Measurements from ENCODE around the gene APBA2.

APBA2 gene

DNA sequence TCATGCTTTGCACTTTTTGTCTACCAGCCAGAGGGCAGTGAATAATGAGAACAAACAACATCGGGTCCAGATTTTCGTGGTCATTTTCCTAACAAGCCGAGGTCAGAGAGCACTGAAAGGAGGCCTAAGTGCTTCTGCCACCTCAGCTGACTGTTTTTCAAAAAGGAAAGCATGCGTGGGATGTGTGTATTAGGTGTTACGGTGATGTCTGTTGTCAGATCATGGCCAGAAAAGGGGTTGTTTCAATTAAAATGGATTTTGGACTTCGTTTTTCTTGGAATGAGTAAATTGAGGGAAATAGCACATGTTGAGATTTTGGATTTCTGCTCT is 99.5 kb downstream of the APBA2 start:
- TF ChIP-seq, protein P1, sequence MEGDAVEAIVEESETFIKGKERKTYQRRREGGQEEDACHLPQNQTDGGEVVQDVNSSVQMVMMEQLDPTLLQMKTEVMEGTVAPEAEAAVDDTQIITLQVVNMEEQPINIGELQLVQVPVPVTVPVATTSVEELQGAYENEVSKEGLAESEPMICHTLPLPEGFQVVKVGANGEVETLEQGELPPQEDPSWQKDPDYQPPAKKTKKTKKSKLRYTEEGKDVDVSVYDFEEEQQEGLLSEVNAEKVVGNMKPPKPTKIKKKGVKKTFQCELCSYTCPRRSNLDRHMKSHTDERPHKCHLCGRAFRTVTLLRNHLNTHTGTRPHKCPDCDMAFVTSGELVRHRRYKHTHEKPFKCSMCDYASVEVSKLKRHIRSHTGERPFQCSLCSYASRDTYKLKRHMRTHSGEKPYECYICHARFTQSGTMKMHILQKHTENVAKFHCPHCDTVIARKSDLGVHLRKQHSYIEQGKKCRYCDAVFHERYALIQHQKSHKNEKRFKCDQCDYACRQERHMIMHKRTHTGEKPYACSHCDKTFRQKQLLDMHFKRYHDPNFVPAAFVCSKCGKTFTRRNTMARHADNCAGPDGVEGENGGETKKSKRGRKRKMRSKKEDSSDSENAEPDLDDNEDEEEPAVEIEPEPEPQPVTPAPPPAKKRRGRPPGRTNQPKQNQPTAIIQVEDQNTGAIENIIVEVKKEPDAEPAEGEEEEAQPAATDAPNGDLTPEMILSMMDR (IDR thresholded peaks at IDR 0.05; ENCODE audit: low read depth, low read length, missing control alignments), result no peak
- no peak overlapping the region for H3K4me3 ChIP-seq (ENCODE audit: low read depth, low read length)
- no peak for DNase-seq (ENCODE audit: low read depth)
- in situ Hi-C loops (cut with HindIII; ENCODE audit: low sequenced_read_pairs), result no loop called here

DNA sequence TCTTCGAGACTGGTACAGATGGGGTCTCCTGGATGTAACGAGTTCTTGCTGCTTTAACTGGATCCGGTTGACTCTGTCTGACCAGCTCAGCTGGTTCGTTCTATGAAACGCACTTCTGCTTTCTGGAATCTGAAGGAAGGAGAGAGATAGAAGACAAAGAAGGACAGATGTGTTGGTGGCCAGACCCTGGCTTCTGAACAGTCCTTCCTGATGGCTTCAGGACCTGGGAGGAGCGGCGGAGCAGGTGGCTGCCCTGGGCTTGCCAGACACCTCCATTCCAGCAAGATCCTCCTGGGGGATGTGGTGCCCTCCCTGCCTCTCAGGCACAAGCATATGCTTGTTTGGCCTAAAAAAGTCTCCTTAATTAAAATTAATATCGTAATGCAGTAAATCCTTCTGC is 99.9 kb downstream of the APBA2 start:
- H3K4me3 ChIP-seq (ENCODE audit: low read depth, low read length), result no peak overlapping the region
- in situ Hi-C loops (cut with HindIII; ENCODE audit: low sequenced_read_pairs), result no loop called here
- DNase-seq (ENCODE audit: low read depth), result no peak
- TF ChIP-seq, protein P1 (IDR thresholded peaks at IDR 0.05; ENCODE audit: low read depth, low read length, missing control alignments), result no peak

DNA sequence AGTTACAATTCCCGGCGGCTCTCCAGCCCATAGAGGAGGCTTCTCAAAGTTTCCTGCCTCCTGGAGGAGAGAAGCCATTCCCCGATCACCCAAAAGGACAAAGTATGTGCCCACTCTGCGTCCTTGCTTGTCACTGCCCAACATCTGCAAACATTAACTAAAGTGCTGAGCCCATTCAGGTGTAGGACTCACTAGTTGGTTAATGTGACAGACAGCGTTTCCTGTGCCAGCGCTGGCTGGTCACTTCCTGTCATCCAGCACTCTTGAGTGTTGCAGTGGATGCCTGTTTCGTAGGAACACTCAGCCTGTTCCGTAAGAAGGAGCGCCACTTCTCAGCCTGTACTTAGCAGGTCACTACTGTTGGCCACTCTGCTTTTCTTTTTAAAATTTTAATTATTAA is 100.3 kb downstream of the APBA2 start:
- no peak for DNase-seq (ENCODE audit: low read depth)

DNA sequence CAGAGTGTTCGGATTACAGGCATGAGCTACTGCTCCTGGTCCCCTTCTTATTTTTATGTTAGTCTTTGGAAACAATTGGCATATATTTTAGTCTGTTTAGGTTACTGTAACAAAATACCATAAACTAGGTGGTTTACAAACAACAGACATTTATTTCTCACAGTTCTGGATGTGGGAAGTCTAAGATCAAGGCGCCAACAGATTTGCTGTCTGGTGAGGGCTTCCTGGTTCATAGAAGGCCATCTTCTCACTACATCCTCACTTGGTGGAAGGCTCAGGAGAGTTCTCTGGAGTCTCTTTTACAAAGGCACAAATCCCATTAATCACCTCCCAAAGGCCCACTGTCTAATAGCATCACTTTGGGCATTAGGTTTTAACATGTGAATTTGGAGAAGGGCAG is 101.0 kb downstream of the APBA2 start:
- in situ Hi-C loops (cut with HindIII; ENCODE audit: low sequenced_read_pairs), result no loop called here
- no peak for DNase-seq (ENCODE audit: low read depth)
- TF ChIP-seq, protein P1 (IDR thresholded peaks at IDR 0.05; ENCODE audit: low read depth, low read length, missing control alignments), result no peak
- H3K4me3 ChIP-seq (ENCODE audit: low read depth, low read length), result no peak overlapping the region

More for the DNA sequence above, 100.3 kb downstream of the APBA2 start:
- in situ Hi-C loops (cut with HindIII; ENCODE audit: low sequenced_read_pairs), result no loop called here
- no peak overlapping the region for H3K4me3 ChIP-seq (ENCODE audit: low read depth, low read length)
- TF ChIP-seq, protein P1 (IDR thresholded peaks at IDR 0.05; ENCODE audit: low read depth, low read length, missing control alignments), result no peak

DNA sequence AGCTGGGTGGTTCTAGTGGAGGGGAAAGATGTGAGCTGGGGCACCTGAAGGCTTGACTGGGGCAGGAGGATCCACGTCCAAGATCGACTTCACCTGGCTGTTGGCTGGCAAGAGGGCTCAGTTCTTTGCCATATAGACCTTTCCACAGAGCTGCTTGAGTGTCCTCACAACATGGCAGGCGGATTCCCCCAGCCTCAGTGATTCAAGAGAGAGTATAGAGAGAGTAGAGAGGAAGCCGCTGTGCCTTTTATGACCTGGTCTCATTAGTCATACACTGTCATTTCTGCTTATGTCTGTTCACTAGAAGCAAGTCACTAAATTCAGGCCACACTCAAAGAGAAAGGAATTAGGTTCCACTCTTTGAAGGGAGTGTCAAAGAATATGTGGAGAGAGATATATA is 101.6 kb downstream of the APBA2 start:
- no peak for DNase-seq (ENCODE audit: low read depth)
- no peak overlapping the region for H3K4me3 ChIP-seq (ENCODE audit: low read depth, low read length)
- TF ChIP-seq, protein P1 (IDR thresholded peaks at IDR 0.05; ENCODE audit: low read depth, low read length, missing control alignments), result no peak
- in situ Hi-C loops (cut with HindIII; ENCODE audit: low sequenced_read_pairs), result no loop called here

DNA sequence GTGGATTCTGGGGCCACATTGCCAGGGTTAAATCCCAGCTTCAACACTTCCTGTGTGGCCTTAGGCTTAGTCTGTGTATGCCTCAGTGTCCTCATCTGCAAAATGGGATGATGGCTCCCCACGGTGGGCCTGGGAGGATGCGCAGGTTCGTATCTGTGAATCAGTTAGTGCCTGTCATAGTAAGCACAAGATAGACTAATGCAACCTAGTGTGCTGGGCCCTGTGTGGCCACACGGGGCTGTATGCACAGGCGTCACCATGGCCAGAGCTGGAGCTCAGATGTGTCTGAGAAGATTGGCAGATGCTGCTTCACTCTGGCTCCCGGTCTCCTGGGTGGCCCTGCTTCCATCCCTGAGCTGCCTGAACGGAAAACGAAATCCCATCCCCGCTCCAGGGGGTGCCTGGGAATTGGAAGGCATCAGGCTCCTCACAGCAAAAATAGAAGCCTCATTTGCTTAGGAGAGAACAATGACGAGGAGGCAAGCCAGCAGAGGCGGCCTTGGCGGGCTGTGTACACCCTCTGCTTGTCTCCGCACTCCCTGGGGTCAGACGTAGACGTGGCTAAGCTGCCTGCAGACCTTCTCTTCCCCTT is 103.6 kb downstream of the APBA2 start:
- H3K4me3 ChIP-seq (ENCODE audit: low read depth, low read length), result no peak overlapping the region
- TF ChIP-seq, protein P1 (IDR thresholded peaks at IDR 0.05; ENCODE audit: low read depth, low read length, missing control alignments), result peak; percentile 41
- in situ Hi-C loops (cut with HindIII; ENCODE audit: low sequenced_read_pairs), result no loop called here
- DNase-seq (ENCODE audit: low read depth), result no peak

DNA sequence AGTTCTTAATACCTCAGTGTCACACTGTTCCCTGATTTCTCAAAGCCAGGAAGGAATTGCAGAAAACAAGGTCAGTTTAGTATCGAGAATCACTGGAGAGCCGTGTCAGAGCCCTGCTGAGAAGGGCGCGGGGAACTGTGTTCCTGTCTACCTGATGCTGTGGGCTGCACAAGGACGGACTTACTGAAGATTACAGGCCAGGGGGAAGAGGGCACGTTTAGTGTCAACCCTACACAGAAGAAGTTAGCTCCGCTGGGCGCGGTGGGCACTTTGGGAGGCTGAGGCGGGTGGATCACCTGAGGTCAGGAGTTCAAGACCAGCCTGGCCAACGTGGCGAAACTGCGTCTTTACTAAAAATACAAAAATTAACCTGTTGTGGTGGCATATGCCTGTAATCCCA is 104.1 kb downstream of the APBA2 start:
- TF ChIP-seq, protein P1 (IDR thresholded peaks at IDR 0.05; ENCODE audit: low read depth, low read length, missing control alignments), result no peak
- no peak for DNase-seq (ENCODE audit: low read depth)
- no peak overlapping the region for H3K4me3 ChIP-seq (ENCODE audit: low read depth, low read length)
- in situ Hi-C loops (cut with HindIII; ENCODE audit: low sequenced_read_pairs), result no loop called here
